Spleen (tissue), 7 donors: Measurements from ENCODE around the gene ERC2.

Source experiments
- POLR2A ChIP-seq, 3 donors: fragments of 450-650 bp; IDR thresholded peaks; one replicate each; pipeline ENCODE4 v1.5.1; 2017; ENCODE audit warnings: antibody characterized with exemption in 3 of 3, mild to moderate bottlenecking in 1 of 3
- TF ChIP-seq, protein P1 (sequence below), 11 experiments: fragments of 200-600 bp in 7 of 11; fragments of 450-650 bp in 4 of 11; sonication (generic) in 4 of 11; IDR thresholded peaks in 8 of 11; conservative IDR thresholded peaks in 3 of 11; 1 replicate in 7 of 11; 2 replicates in 4 of 11; pipeline versions ENCODE4 v1.4.0 to v1.8.0; 2016 to 2021; ENCODE audit warnings: antibody characterized with exemption in 11 of 11, inconsistent platforms in 4 of 11, mild to moderate bottlenecking in 1 of 11
- donor health status: DM: no; HTN: no; CAD: no; lungs with moderate emphysema.
- donor health status: DM: no; HTN: no; CAD: no.
- donor health status: DM: no; HTN: no; CAD: no.

- TF ChIP-seq, protein P1, sequence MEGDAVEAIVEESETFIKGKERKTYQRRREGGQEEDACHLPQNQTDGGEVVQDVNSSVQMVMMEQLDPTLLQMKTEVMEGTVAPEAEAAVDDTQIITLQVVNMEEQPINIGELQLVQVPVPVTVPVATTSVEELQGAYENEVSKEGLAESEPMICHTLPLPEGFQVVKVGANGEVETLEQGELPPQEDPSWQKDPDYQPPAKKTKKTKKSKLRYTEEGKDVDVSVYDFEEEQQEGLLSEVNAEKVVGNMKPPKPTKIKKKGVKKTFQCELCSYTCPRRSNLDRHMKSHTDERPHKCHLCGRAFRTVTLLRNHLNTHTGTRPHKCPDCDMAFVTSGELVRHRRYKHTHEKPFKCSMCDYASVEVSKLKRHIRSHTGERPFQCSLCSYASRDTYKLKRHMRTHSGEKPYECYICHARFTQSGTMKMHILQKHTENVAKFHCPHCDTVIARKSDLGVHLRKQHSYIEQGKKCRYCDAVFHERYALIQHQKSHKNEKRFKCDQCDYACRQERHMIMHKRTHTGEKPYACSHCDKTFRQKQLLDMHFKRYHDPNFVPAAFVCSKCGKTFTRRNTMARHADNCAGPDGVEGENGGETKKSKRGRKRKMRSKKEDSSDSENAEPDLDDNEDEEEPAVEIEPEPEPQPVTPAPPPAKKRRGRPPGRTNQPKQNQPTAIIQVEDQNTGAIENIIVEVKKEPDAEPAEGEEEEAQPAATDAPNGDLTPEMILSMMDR (IDR thresholded peaks at IDR 0.05 in 8 of 11, conservative IDR thresholded peaks at IDR 0.05 in 3 of 11) = peak in 10 of 11 experiments; percentile 16 to 64 (median 43)
- TF ChIP-seq POLR2A (IDR thresholded peaks at IDR 0.05) = no peak
Observed at GRCh38 chr3:56042326-56042951, 425.8 kb downstream of the ERC2 start.
